CD14-positive monocyte (primary cell): ENCODE data around the gene OR4F15. TPM values are rescaled to one million over a fixed set of nuclear protein-coding genes. Genes with fewer than 3 reads are reported as not detected.
"Not testable (repeated sequence)": the region's sequence is repeated elsewhere in the genome, so short reads cannot be mapped to it uniquely, and the experiment has no call there.

Source experiments
- DNase-seq, 3 donors: peaks; one replicate each; pipeline ENCODE4 v3.0.0-alpha.2; 2011 to 2022
- H2AFZ ChIP-seq: 2 replicates; pipeline ENCODE4 v1.6.0; 2012; ENCODE audit warnings: mild to moderate bottlenecking, low read depth, low read length, inconsistent platforms; ENCODE audit not compliant: insufficient read depth, poor library complexity, severe bottlenecking
- H3K27ac ChIP-seq, 2 donors: 1 replicate in 1 of 2; 2 replicates in 1 of 2; pipeline ENCODE4 v1.5.1; 2012 to 2013; ENCODE audit warnings: low read length in 2 of 2, control low read depth in 1 of 2, inconsistent platforms in 1 of 2, low read depth in 1 of 2, mild to moderate bottlenecking in 1 of 2
- H3K27me3 ChIP-seq, 2 donors: one replicate each; pipeline versions ENCODE4 v1.6.0 to v1.6.1; 2011 to 2013; ENCODE audit warnings: low read length in 2 of 2; ENCODE audit not compliant: control insufficient read depth in 2 of 2, insufficient read depth in 2 of 2
- H3K36me3 ChIP-seq, 2 donors: replicated peaks in 1 of 2; 1 replicate in 1 of 2; 2 replicates in 1 of 2; pipeline versions ENCODE4 v1.5.1 to v1.6.1; 2012 to 2013; ENCODE audit warnings: low read length in 2 of 2, control low read depth in 1 of 2, inconsistent platforms in 1 of 2, mild to moderate bottlenecking in 1 of 2; ENCODE audit not compliant: insufficient read depth in 2 of 2, control insufficient read depth in 1 of 2
- H3K4me1 ChIP-seq, 2 donors: 1 replicate in 1 of 2; 2 replicates in 1 of 2; pipeline versions ENCODE4 v1.5.1 to v1.6.1; 2012 to 2013; ENCODE audit warnings: low read length in 2 of 2, control low read depth in 1 of 2, inconsistent platforms in 1 of 2, mild to moderate bottlenecking in 1 of 2, moderate library complexity in 1 of 2; ENCODE audit not compliant: insufficient read depth in 2 of 2, control insufficient read depth in 1 of 2
- H3K4me2 ChIP-seq: replicated peaks from 2 replicates; pipeline ENCODE3; 2012; ENCODE audit warnings: low read length, moderate library complexity, mild to moderate bottlenecking; ENCODE audit not compliant: poor library complexity, severe bottlenecking; ENCODE audit errors: extremely low read depth
- H3K4me3 ChIP-seq, 3 experiments: fragments of 200-600 bp in 1 of 3; sonication (generic) in 1 of 3; replicated peaks in 1 of 3; 1 replicate in 2 of 3; 2 replicates in 1 of 3; pipeline ENCODE4 v1.5.1; 2011 to 2013; ENCODE audit warnings: low read length in 3 of 3, mild to moderate bottlenecking in 3 of 3, control low read depth in 2 of 3, low read depth in 2 of 3, inconsistent platforms in 1 of 3, moderate library complexity in 1 of 3
- H3K79me2 ChIP-seq: 2 replicates; pipeline ENCODE4 v1.6.0; 2012; ENCODE audit warnings: mild to moderate bottlenecking, control low read depth, inconsistent platforms, low read length, moderate library complexity; ENCODE audit not compliant: insufficient read depth
- H3K9ac ChIP-seq: 2 replicates; pipeline ENCODE4 v1.6.0; 2017; ENCODE audit warnings: low read length, mild to moderate bottlenecking; ENCODE audit not compliant: insufficient read depth, poor library complexity, severe bottlenecking
- H3K9me3 ChIP-seq, 2 donors: replicated peaks in 1 of 2; 1 replicate in 1 of 2; 2 replicates in 1 of 2; pipeline versions ENCODE4 v1.5.1 to v1.6.1; 2012 to 2013; ENCODE audit warnings: low read length in 2 of 2, control low read depth in 1 of 2; ENCODE audit not compliant: control insufficient read depth in 1 of 2, insufficient read depth in 1 of 2
- H4K20me1 ChIP-seq: 2 replicates; pipeline ENCODE4 v1.6.0; 2012; ENCODE audit warnings: mild to moderate bottlenecking, low read length, control low read depth, moderate library complexity; ENCODE audit not compliant: insufficient read depth
- H3K27ac Mint-ChIP-seq, 7 donors: one replicate each; pipeline ENCODE4 v1.8.0; 2020; ENCODE audit warnings: mild to moderate bottlenecking in 7 of 7, mixed read lengths in 7 of 7, moderate library complexity in 6 of 7, inconsistent platforms in 2 of 7
- H3K27me3 Mint-ChIP-seq, 3 donors: one replicate each; pipeline ENCODE4 v1.8.0; 2021 to 2022; ENCODE audit warnings: low read depth in 3 of 3, mild to moderate bottlenecking in 3 of 3, mixed read lengths in 3 of 3, moderate library complexity in 3 of 3, inconsistent platforms in 1 of 3
- H3K36me3 Mint-ChIP-seq, 2 donors: one replicate each; pipeline ENCODE4 v1.8.0; 2020; ENCODE audit warnings: mixed read lengths in 2 of 2, inconsistent platforms in 1 of 2, mild to moderate bottlenecking in 1 of 2
- H3K4me1 Mint-ChIP-seq: one replicate; pipeline ENCODE4 v1.8.0; 2020; ENCODE audit warnings: mild to moderate bottlenecking, mixed read lengths
- H3K4me3 Mint-ChIP-seq, 2 donors: one replicate each; pipeline ENCODE4 v1.8.0; 2020; ENCODE audit warnings: mild to moderate bottlenecking in 2 of 2, mixed read lengths in 2 of 2, moderate library complexity in 1 of 2
- H3K9me3 Mint-ChIP-seq, 7 donors: one replicate each; pipeline ENCODE4 v1.8.0; 2020 to 2022; ENCODE audit warnings: mixed read lengths in 7 of 7, mild to moderate bottlenecking in 6 of 7, moderate library complexity in 6 of 7, inconsistent platforms in 2 of 7
- CTCF ChIP-seq: fragments of 200-600 bp; IDR thresholded peaks from one replicate; pipeline ENCODE4 v1.8.0; 2022; ENCODE audit warnings: antibody characterized with exemption, mild to moderate bottlenecking
- WGBS: methylation state at CpG from one replicate; pipeline ENCODE4 v1.1.5; 2013; ENCODE audit warnings: missing lambda C conversion rate; ENCODE audit not compliant: insufficient coverage; 5-methylcytosine and 5-hydroxymethylcytosine counted together
- intact Hi-C, 2 donors: fragments of 100-400 bp; cut with micrococcal nuclease; formaldehyde crosslinking; loops; one replicate each; pipeline versions ENCODE4 v1.15.0 to v1.15.1; 2023
- polyA plus RNA-seq, 3 donors: library from polyadenylated mRNA; depleted of rRNA in 1 of 3; unstranded in 2 of 3; stranded (reverse) in 1 of 3; fragments of 300-500 nt in 2 of 3; fragments of >200 nt in 1 of 3; fragmentation: Illumina TruSeq in 2 of 3; gene quantifications; 1 replicate in 2 of 3; 2 replicates in 1 of 3; pipeline ENCODE4 v1.2.3, GENCODE V29; 2012 to 2021

Gene OR4F15
- polyA plus RNA-seq, 3 donors, result not detected

GRCh38 chr15:101781928-101782327 lies 30.1 kb upstream of the OR4F15 start:
- Mint-ChIP-seq H3K4me1 (no peaks in the 10 kb centered on the region), H3K36me3 (no peaks in the 10 kb centered on the region), H3K27me3 (peaks cover 2 to 6% (median 5%) of the 10 kb centered on the region in 3 donors), H3K9me3 (peaks cover 0 to 2% (median 0%) of the 10 kb centered on the region in 7 donors), H3K27ac (no peak overlapping the region), H3K4me3 (no peak overlapping the region)
- Histone ChIP-seq H3K27ac (no peak overlapping the region), H3K36me3 (no peaks in the 10 kb centered on the region), H3K4me3 (no peak overlapping the region), H3K27me3 (no peaks in the 10 kb centered on the region), H3K79me2 (no peaks in the 10 kb centered on the region), H4K20me1 (no peaks in the 10 kb centered on the region), H3K9me3 (no peaks in the 10 kb centered on the region), H3K9ac (no peak overlapping the region), H3K4me2 (no peak overlapping the region), H2AFZ (no peak overlapping the region), H3K4me1 (no peaks in the 10 kb centered on the region)
- no peak for TF ChIP-seq CTCF
- intact Hi-C loops, result loop anchor here in 1 of 2 donors (10.0 kb wide), 1 partner anchor 1997 kb away; no protein-coding TSS in a partner anchor
- WGBS, result 80% methylated on average over 1 of the region's 9 CpGs
- DNase-seq, result no peak

DNA sequence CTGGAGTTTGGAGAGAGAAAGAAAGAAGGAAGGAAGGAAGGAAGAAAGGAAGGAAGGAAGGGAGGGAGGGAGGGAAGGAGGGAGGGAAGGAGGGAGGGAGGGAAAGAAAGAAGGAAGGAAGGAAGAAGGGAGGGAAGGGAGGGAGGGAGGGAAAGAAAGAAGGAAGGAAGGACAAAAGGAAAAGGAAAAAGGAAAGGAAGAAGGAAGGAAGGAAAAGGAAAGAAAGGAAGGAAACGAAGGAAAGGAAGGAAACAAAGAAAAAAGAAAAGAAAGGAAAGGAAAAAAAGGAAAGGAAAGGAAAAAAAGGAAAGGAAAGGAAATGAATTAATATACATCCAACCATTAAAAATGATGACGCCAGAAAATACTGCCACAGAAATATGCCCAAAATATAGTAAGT lies 27.4 kb upstream of the OR4F15 start:
- Histone ChIP-seq H3K4me2 (no peak overlapping the region), H3K79me2 (no peaks in the 10 kb centered on the region), H3K4me3 (no peak overlapping the region), H3K27me3 (no peaks in the 10 kb centered on the region), H2AFZ (no peak overlapping the region), H3K9ac (no peak overlapping the region), H3K4me1 (no peaks in the 10 kb centered on the region), H3K9me3 (no peaks in the 10 kb centered on the region), H4K20me1 (no peaks in the 10 kb centered on the region), H3K27ac (no peak overlapping the region), H3K36me3 (no peaks in the 10 kb centered on the region)
- WGBS, result no CpG with 5 or more reads among the region's 2 CpGs
- H3K9me3 Mint-ChIP-seq, result peaks cover 0 to 2% (median 0%) of the 10 kb centered on the region in 7 donors
- DNase-seq, result no peak
- no peak for TF ChIP-seq CTCF
- no peaks in the 10 kb centered on the region for H3K4me1 Mint-ChIP-seq
- H3K27ac Mint-ChIP-seq, result no peak overlapping the region
- H3K27me3 Mint-ChIP-seq, result peaks cover 0 to 5% (median 3%) of the 10 kb centered on the region in 3 donors
- intact Hi-C loops, result loop anchor here in 1 of 2 donors (10.0 kb wide), 1 partner anchor 2000 kb away; no protein-coding TSS in a partner anchor
- H3K4me3 Mint-ChIP-seq, result no peak overlapping the region
- H3K36me3 Mint-ChIP-seq, result no peaks in the 10 kb centered on the region

- not testable (repeated sequence) for H3K9me3 Mint-ChIP-seq, H3K9me3 ChIP-seq, H3K4me1 Mint-ChIP-seq, H3K27ac Mint-ChIP-seq, H3K79me2 ChIP-seq, H3K27me3 ChIP-seq, DNase-seq, H3K27ac ChIP-seq, H3K4me3 Mint-ChIP-seq, H2AFZ ChIP-seq, H3K4me1 ChIP-seq, H3K27me3 Mint-ChIP-seq, H3K36me3 Mint-ChIP-seq, H3K4me2 ChIP-seq, H3K36me3 ChIP-seq, H3K4me3 ChIP-seq, H4K20me1 ChIP-seq, H3K9ac ChIP-seq
- no CpG with 5 or more reads among the region's 2 CpGs for WGBS
- intact Hi-C loops, result loop anchor here in 1 of 2 donors (10.0 kb wide), 1 partner anchor 2002 kb away; no protein-coding TSS in a partner anchor
These were observed 25.6 kb upstream of the OR4F15 start for GRCh38 chr15:101786422-101786821.
